ENCODE data around the gene BPI.

The BPI gene

DNA sequence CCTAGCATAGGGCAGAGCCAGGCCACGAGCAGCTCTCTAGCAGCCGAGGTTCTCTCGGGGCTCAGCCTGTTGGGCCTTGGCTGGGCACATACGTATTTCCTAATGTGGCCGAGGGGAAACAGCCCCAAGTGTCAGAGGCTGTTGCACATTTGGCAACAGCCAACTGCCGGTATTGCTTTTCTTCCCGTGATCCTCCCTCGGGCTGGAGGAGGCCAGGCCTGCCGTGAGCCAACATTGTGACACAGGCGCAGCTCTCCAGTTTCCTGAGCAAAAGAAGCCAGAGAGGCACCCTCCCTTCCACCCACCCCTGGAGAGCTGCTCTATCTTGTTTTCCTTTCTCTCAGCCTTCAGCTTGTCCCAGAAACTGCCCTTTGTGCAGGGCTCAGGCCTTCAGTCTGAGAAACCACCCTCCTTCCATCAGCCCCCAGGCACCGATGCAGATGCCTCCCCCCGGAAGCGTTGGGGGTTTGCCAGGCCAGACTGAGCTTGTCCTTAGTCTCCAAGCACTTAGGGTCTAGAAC, 5.1 kb upstream of the BPI start:
- Histone ChIP-seq H3K4me3 (ENCODE audit: low read depth, low read length) (no peak overlapping the region), H3K27ac (ENCODE audit: low read depth, low read length) (no peak overlapping the region), H3K4me1 (ENCODE audit: control insufficient read depth in 1 of 2, insufficient read depth in 2 of 2, low read length in 2 of 2) (peaks cover 11 to 12% of the 10 kb centered on the region in 2 experiments), H3K23ac (ENCODE audit: low read length) (no peak overlapping the region), H4K91ac (ENCODE audit: low read depth, low read length) (peak overlapping the region; percentile 41), H3K14ac (ENCODE audit: low read length) (no peak overlapping the region), H3K27me3 (ENCODE audit: insufficient read depth, low read length) (no peaks in the 10 kb centered on the region), H2BK5ac (ENCODE audit: low read depth, low read length, poor library complexity) (no peak overlapping the region), H2BK120ac (ENCODE audit: insufficient read depth, low read length, poor library complexity) (no peak overlapping the region), H3K9me3 (ENCODE audit: insufficient read depth, low read depth, low read length) (no peaks in the 10 kb centered on the region), H4K8ac (ENCODE audit: low read depth, low read length) (no peak overlapping the region), H3K9ac (ENCODE audit: low read length) (no peak overlapping the region), H3K4ac (ENCODE audit: low read depth, low read length) (no peak overlapping the region), H3K79me2 (ENCODE audit: control insufficient read depth, insufficient read depth, low read length, poor library complexity) (no peaks in the 10 kb centered on the region), H2AK5ac (ENCODE audit: low read length) (no peak overlapping the region), H2BK12ac (ENCODE audit: low read length) (no peak overlapping the region), H4K12ac (ENCODE audit: low read depth, low read length) (no peak overlapping the region), H3K79me1 (ENCODE audit: low read length) (peaks cover 2% of the 10 kb centered on the region), H3K18ac (ENCODE audit: low read length) (no peak overlapping the region), H3K4me2 (ENCODE audit: low read length) (no peak overlapping the region), H2AFZ (ENCODE audit: insufficient read depth, low read length, poor library complexity) (no peak overlapping the region), H3K36me3 (ENCODE audit: control insufficient read depth in 1 of 2, insufficient read depth in 2 of 2, low read length in 2 of 2) (no peaks in the 10 kb centered on the region)
- no CpG with 5 or more reads among the region's 13 CpGs for WGBS (ENCODE audit: extremely low coverage, insufficient coverage, insufficient read length)
- DNase-seq: peak in 1 of 2 donors; percentile 8

DNA sequence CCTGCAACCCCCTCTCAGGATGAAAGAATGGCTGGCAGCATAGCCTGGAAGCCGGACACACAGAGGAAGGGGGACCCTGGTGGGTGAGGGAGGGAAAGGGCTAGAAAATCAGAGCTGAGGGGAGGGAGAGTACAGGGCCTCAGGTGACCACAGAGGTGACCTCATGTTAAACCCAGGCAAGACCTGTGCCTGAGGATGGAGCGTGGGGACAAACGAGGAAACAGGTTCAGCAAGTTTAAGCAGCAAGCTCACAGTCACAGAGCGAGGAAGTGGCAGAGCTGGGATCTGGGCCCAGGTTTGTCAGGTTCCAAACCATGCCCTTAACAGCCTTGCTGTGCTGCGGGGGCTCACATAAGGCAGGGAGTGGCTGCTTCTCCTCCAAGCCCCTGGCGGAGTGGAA, 4.0 kb upstream of the BPI start:
- no peak overlapping the region for H2AFZ ChIP-seq (ENCODE audit: insufficient read depth, low read length, poor library complexity)
- no peak overlapping the region for H2BK120ac ChIP-seq (ENCODE audit: insufficient read depth, low read length, poor library complexity)
- no peak overlapping the region for H4K12ac ChIP-seq (ENCODE audit: low read depth, low read length)
- no peak overlapping the region for H4K91ac ChIP-seq (ENCODE audit: low read depth, low read length)
- H3K36me3 ChIP-seq (ENCODE audit: control insufficient read depth in 1 of 2, insufficient read depth in 2 of 2, low read length in 2 of 2): no peaks in the 10 kb centered on the region
- H3K4me2 ChIP-seq (ENCODE audit: low read length): no peak overlapping the region
- H3K4me3 ChIP-seq (ENCODE audit: low read depth, low read length): no peak overlapping the region
- DNase-seq: peak; percentile 55 to 68
- no peak overlapping the region for H3K9ac ChIP-seq (ENCODE audit: low read length)
- no peaks in the 10 kb centered on the region for H3K79me2 ChIP-seq (ENCODE audit: control insufficient read depth, insufficient read depth, low read length, poor library complexity)
- peaks cover 11 to 12% of the 10 kb centered on the region in 2 experiments for H3K4me1 ChIP-seq (ENCODE audit: control insufficient read depth in 1 of 2, insufficient read depth in 2 of 2, low read length in 2 of 2)
- H2BK12ac ChIP-seq (ENCODE audit: low read length): no peak overlapping the region
- no peak overlapping the region for H2AK5ac ChIP-seq (ENCODE audit: low read length)
- no peak overlapping the region for H3K18ac ChIP-seq (ENCODE audit: low read length)
- H4K8ac ChIP-seq (ENCODE audit: low read depth, low read length): no peak overlapping the region
- no peaks in the 10 kb centered on the region for H3K9me3 ChIP-seq (ENCODE audit: insufficient read depth, low read depth, low read length)
- no peak overlapping the region for H3K14ac ChIP-seq (ENCODE audit: low read length)
- WGBS (ENCODE audit: extremely low coverage, insufficient coverage, insufficient read length): no CpG with 5 or more reads among the region's 6 CpGs
- H3K27ac ChIP-seq (ENCODE audit: low read depth, low read length): no peak overlapping the region
- no peak overlapping the region for H2BK5ac ChIP-seq (ENCODE audit: low read depth, low read length, poor library complexity)
- H3K4ac ChIP-seq (ENCODE audit: low read depth, low read length): no peak overlapping the region
- peaks cover 2% of the 10 kb centered on the region for H3K79me1 ChIP-seq (ENCODE audit: low read length)
- H3K27me3 ChIP-seq (ENCODE audit: insufficient read depth, low read length): no peaks in the 10 kb centered on the region
- H3K23ac ChIP-seq (ENCODE audit: low read length): no peak overlapping the region

DNA sequence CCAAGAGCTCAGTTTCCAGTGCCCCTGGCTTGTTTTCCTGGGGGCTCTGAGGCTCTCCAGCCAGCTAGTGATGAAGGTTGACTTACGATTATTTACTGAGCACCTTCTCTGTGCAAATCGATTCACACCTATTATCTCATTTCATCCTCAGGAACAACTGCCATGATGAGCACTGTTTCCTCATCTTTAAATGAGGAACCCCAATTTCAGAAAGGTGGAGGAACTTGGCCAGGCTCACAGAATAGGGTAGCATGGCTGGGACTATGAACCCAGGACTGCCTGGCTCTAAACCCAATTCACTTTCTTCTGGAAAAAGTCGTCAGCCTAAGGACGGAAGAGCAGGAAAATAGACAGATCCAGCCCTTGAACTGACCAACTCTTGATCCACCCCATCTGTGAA, 3.5 kb upstream of the BPI start:
- H4K91ac ChIP-seq (ENCODE audit: low read depth, low read length): no peak overlapping the region
- no peaks in the 10 kb centered on the region for H3K9me3 ChIP-seq (ENCODE audit: insufficient read depth, low read depth, low read length)
- peaks cover 2% of the 10 kb centered on the region for H3K79me1 ChIP-seq (ENCODE audit: low read length)
- no peak overlapping the region for H4K8ac ChIP-seq (ENCODE audit: low read depth, low read length)
- H3K14ac ChIP-seq (ENCODE audit: low read length): no peak overlapping the region
- no peak overlapping the region for H3K23ac ChIP-seq (ENCODE audit: low read length)
- H3K18ac ChIP-seq (ENCODE audit: low read length): no peak overlapping the region
- no peak overlapping the region for H2BK120ac ChIP-seq (ENCODE audit: insufficient read depth, low read length, poor library complexity)
- H2BK12ac ChIP-seq (ENCODE audit: low read length): no peak overlapping the region
- no peak overlapping the region for H3K4me3 ChIP-seq (ENCODE audit: low read depth, low read length)
- no peak overlapping the region for H2BK5ac ChIP-seq (ENCODE audit: low read depth, low read length, poor library complexity)
- H3K9ac ChIP-seq (ENCODE audit: low read length): no peak overlapping the region
- no peak overlapping the region for H3K4me2 ChIP-seq (ENCODE audit: low read length)
- H3K27ac ChIP-seq (ENCODE audit: low read depth, low read length): no peak overlapping the region
- no peak overlapping the region for H4K12ac ChIP-seq (ENCODE audit: low read depth, low read length)
- H3K27me3 ChIP-seq (ENCODE audit: insufficient read depth, low read length): no peaks in the 10 kb centered on the region
- H2AK5ac ChIP-seq (ENCODE audit: low read length): no peak overlapping the region
- H2AFZ ChIP-seq (ENCODE audit: insufficient read depth, low read length, poor library complexity): no peak overlapping the region
- no peaks in the 10 kb centered on the region for H3K36me3 ChIP-seq (ENCODE audit: control insufficient read depth in 1 of 2, insufficient read depth in 2 of 2, low read length in 2 of 2)
- no peak for DNase-seq
- H3K4ac ChIP-seq (ENCODE audit: low read depth, low read length): no peak overlapping the region
- WGBS (ENCODE audit: extremely low coverage, insufficient coverage, insufficient read length): no CpG with 5 or more reads among the region's 4 CpGs
- no peaks in the 10 kb centered on the region for H3K79me2 ChIP-seq (ENCODE audit: control insufficient read depth, insufficient read depth, low read length, poor library complexity)
- peaks cover 11 to 12% of the 10 kb centered on the region in 2 experiments for H3K4me1 ChIP-seq (ENCODE audit: control insufficient read depth in 1 of 2, insufficient read depth in 2 of 2, low read length in 2 of 2)

DNA sequence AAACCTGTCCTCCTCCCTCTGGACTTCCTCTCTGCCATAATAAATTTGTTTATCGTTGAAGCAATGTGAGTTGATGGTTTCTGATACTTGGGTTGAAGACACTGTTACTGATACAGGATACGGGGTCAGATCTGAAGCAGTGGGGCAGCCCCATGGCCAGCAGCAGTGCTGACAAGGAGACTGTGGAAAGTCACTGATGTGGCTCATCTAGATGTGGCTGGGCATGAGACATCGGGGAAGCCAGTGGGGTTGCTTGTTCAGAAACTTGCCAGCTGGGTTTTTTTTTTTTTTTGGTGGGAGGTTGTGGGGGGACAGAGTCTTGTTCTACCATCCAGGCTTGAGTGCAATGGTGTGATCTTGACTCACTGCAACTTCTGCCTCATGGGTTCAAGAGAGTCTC, 2.6 kb upstream of the BPI start:
- no peak overlapping the region for H4K91ac ChIP-seq (ENCODE audit: low read depth, low read length)
- no peak overlapping the region for H4K12ac ChIP-seq (ENCODE audit: low read depth, low read length)
- H3K18ac ChIP-seq (ENCODE audit: low read length): no peak overlapping the region
- no peak overlapping the region for H2BK5ac ChIP-seq (ENCODE audit: low read depth, low read length, poor library complexity)
- no peaks in the 10 kb centered on the region for H3K36me3 ChIP-seq (ENCODE audit: control insufficient read depth in 1 of 2, insufficient read depth in 2 of 2, low read length in 2 of 2)
- H3K27me3 ChIP-seq (ENCODE audit: insufficient read depth, low read length): no peaks in the 10 kb centered on the region
- no peak overlapping the region for H3K9ac ChIP-seq (ENCODE audit: low read length)
- no peak overlapping the region for H3K14ac ChIP-seq (ENCODE audit: low read length)
- H3K27ac ChIP-seq (ENCODE audit: low read depth, low read length): no peak overlapping the region
- H4K8ac ChIP-seq (ENCODE audit: low read depth, low read length): no peak overlapping the region
- H2BK12ac ChIP-seq (ENCODE audit: low read length): no peak overlapping the region
- H3K23ac ChIP-seq (ENCODE audit: low read length): no peak overlapping the region
- no peak for DNase-seq
- H3K79me2 ChIP-seq (ENCODE audit: control insufficient read depth, insufficient read depth, low read length, poor library complexity): no peaks in the 10 kb centered on the region
- H3K79me1 ChIP-seq (ENCODE audit: low read length): peaks cover 2% of the 10 kb centered on the region
- no peak overlapping the region for H2AK5ac ChIP-seq (ENCODE audit: low read length)
- peaks cover 11 to 12% of the 10 kb centered on the region in 2 experiments for H3K4me1 ChIP-seq (ENCODE audit: control insufficient read depth in 1 of 2, insufficient read depth in 2 of 2, low read length in 2 of 2)
- H2AFZ ChIP-seq (ENCODE audit: insufficient read depth, low read length, poor library complexity): no peak overlapping the region
- H2BK120ac ChIP-seq (ENCODE audit: insufficient read depth, low read length, poor library complexity): no peak overlapping the region
- no peak overlapping the region for H3K4me2 ChIP-seq (ENCODE audit: low read length)
- H3K9me3 ChIP-seq (ENCODE audit: insufficient read depth, low read depth, low read length): no peaks in the 10 kb centered on the region
- WGBS (ENCODE audit: extremely low coverage, insufficient coverage, insufficient read length): no CpG with 5 or more reads among the region's 3 CpGs
- H3K4ac ChIP-seq (ENCODE audit: low read depth, low read length): no peak overlapping the region
- H3K4me3 ChIP-seq (ENCODE audit: low read depth, low read length): no peak overlapping the region

Data from trophoblast cell (in vitro differentiated cells and primary cell).